GM12892 (cell line): ENCODE measurements around the gene TMEM134.

Experiments
- POLR2A ChIP-seq: IDR thresholded peaks from 2 replicates; pipeline ENCODE4 v1.6.1; 2011; ENCODE audit warnings: low read depth, low read length, control low read depth
- TAF1 ChIP-seq: IDR thresholded peaks from 2 replicates; pipeline ENCODE4 v1.6.1; 2011; ENCODE audit warnings: low read depth, mild to moderate bottlenecking, control low read depth, low read length, borderline replicate concordance

DNA sequence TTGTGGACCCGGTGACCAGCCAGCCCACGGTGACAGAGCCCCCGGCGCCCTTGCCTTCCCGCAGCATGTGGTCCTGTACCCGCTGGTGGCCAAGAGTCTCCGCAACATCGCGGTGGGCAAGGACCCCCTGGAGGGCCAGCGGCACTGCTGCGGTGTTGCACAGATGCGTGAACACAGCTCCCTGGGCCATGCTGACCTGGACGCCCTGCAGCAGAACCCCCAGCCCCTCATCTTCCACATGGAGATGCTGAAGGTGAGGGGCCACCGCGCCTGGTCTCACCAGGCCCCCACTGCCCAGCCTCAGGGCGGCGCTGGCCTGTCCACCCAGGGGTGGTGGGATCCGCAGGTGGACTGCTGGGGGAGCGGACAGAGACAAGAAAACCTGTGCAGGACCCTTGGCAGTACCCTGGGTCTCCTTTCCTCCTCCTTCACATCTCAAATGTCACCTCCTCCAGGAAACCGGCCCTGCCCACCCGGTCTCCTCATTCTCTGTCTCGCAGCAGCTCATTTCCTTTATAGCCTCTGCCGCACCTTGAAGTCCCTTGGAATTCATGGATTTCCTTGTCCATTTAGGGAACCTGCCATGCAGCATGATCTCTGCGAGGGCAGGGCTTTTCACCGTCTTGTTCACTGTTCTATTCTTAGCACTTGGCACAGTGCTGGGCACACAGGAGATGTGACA, 20.3 kb upstream of the TMEM134 start:
- TF ChIP-seq POLR2A (no peak), TAF1 (no peak)
